Adrenal gland (tissue), 5 donors: ENCODE data around the gene NXPE3.

Source experiments
- POLR2A ChIP-seq, 2 donors: fragments of 450-650 bp; IDR thresholded peaks; one replicate each; pipeline ENCODE4 v1.6.1; 2017; ENCODE audit warnings: antibody characterized with exemption in 2 of 2, mild to moderate bottlenecking in 2 of 2, moderate library complexity in 1 of 2
- TF ChIP-seq, protein P1 (sequence below), 6 experiments: fragments of 450-650 bp in 4 of 6; fragments of 200-600 bp in 2 of 6; sonication (generic) in 1 of 6; IDR thresholded peaks; 1 replicate in 5 of 6; 2 replicates in 1 of 6; pipeline versions ENCODE4 v1.5.1 to v1.8.0; 2016 to 2021; ENCODE audit warnings: antibody characterized with exemption in 6 of 6, mild to moderate bottlenecking in 2 of 6, moderate library complexity in 1 of 6
- donor health status: DM: no; HTN: no; CAD: no.

DNA sequence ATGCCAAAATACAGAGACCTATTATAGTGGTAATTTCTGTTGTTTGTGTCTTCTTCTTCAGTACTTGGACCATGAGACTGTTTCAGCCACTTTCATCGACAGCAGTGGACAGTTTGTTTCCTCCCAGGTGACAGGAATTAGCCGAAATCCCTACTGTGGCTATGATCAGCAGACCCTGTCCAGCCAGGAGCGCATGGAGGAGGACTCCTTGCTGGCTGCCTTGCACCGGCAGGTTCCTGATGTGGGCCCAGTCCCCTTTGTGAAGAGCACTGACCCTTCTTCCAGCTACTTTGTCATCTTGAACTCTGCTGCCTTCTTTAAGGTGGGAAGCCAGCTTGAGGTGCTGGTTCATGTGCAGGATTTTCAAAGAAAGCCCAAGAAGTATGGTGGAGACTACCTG, 22.2 kb downstream of the NXPE3 start:
- TF ChIP-seq, protein P1, sequence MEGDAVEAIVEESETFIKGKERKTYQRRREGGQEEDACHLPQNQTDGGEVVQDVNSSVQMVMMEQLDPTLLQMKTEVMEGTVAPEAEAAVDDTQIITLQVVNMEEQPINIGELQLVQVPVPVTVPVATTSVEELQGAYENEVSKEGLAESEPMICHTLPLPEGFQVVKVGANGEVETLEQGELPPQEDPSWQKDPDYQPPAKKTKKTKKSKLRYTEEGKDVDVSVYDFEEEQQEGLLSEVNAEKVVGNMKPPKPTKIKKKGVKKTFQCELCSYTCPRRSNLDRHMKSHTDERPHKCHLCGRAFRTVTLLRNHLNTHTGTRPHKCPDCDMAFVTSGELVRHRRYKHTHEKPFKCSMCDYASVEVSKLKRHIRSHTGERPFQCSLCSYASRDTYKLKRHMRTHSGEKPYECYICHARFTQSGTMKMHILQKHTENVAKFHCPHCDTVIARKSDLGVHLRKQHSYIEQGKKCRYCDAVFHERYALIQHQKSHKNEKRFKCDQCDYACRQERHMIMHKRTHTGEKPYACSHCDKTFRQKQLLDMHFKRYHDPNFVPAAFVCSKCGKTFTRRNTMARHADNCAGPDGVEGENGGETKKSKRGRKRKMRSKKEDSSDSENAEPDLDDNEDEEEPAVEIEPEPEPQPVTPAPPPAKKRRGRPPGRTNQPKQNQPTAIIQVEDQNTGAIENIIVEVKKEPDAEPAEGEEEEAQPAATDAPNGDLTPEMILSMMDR (IDR thresholded peaks at IDR 0.05), result no peak
- TF ChIP-seq POLR2A (IDR thresholded peaks at IDR 0.05), result no peak
